GM23338 (cell line): Measurements from ENCODE around the gene DUSP11.
A peak's percentile ranks its signal among the peaks of the same experiment; 100 is the strongest.

Experiments
- CREB1 ChIP-seq: fragments of 250-450 bp; sonication (Bioruptor Pico); IDR thresholded peaks from 2 replicates; pipeline ENCODE4 v1.5.0; 2020; ENCODE audit warnings: low read depth, mild to moderate bottlenecking, moderate library complexity
- ETS1 ChIP-seq: IDR thresholded peaks from 2 replicates; pipeline ENCODE4 v1.6.1; 2016; ENCODE audit warnings: antibody characterized with exemption
- EZH2 ChIP-seq: fragments of 200-600 bp; sonication (generic); IDR thresholded peaks from one replicate; pipeline ENCODE4 v1.8.0; 2017; ENCODE audit warnings: antibody characterized with exemption, mild to moderate bottlenecking, low read depth; ENCODE audit not compliant: unreplicated experiment
- EZH2phosphoT487 ChIP-seq: fragments of 200-600 bp; sonication (generic); IDR thresholded peaks from one replicate; pipeline ENCODE4 v1.8.1; 2018; ENCODE audit warnings: antibody characterized with exemption; ENCODE audit not compliant: unreplicated experiment
- JUNB ChIP-seq: IDR thresholded peaks from one replicate; pipeline ENCODE4 v1.6.1; 2016; ENCODE audit warnings: antibody characterized with exemption; ENCODE audit not compliant: unreplicated experiment
- NANOG ChIP-seq: IDR thresholded peaks from 2 replicates; pipeline ENCODE4 v1.6.1; 2016; ENCODE audit warnings: antibody characterized with exemption, borderline replicate concordance
- POLR2AphosphoS5 ChIP-seq: IDR thresholded peaks from 2 replicates; pipeline ENCODE4 v1.6.1; 2016; ENCODE audit warnings: antibody characterized with exemption, low read depth
- REST ChIP-seq: IDR thresholded peaks from one replicate; pipeline ENCODE4 v1.6.1; 2018; ENCODE audit warnings: antibody characterized with exemption; ENCODE audit not compliant: unreplicated experiment
- STAT1 ChIP-seq: IDR thresholded peaks from one replicate; pipeline ENCODE4 v1.6.1; 2016; ENCODE audit warnings: antibody characterized with exemption; ENCODE audit not compliant: unreplicated experiment
- ZNF114 ChIP-seq: fragments of 250-450 bp; sonication (Bioruptor Pico); IDR thresholded peaks from 2 replicates; pipeline ENCODE4 v1.5.0; 2020; ENCODE audit warnings: mild to moderate bottlenecking, moderate library complexity
- TF ChIP-seq, protein P1 (sequence below), 2 experiments: fragments of 200-600 bp in 1 of 2; sonication (generic) in 1 of 2; conservative IDR thresholded peaks; 2 replicates each; pipeline versions ENCODE4 v1.5.1 to v1.6.1; 2016 to 2017; ENCODE audit warnings: antibody characterized with exemption in 2 of 2, low read depth in 2 of 2, mild to moderate bottlenecking in 2 of 2, moderate library complexity in 1 of 2

DNA sequence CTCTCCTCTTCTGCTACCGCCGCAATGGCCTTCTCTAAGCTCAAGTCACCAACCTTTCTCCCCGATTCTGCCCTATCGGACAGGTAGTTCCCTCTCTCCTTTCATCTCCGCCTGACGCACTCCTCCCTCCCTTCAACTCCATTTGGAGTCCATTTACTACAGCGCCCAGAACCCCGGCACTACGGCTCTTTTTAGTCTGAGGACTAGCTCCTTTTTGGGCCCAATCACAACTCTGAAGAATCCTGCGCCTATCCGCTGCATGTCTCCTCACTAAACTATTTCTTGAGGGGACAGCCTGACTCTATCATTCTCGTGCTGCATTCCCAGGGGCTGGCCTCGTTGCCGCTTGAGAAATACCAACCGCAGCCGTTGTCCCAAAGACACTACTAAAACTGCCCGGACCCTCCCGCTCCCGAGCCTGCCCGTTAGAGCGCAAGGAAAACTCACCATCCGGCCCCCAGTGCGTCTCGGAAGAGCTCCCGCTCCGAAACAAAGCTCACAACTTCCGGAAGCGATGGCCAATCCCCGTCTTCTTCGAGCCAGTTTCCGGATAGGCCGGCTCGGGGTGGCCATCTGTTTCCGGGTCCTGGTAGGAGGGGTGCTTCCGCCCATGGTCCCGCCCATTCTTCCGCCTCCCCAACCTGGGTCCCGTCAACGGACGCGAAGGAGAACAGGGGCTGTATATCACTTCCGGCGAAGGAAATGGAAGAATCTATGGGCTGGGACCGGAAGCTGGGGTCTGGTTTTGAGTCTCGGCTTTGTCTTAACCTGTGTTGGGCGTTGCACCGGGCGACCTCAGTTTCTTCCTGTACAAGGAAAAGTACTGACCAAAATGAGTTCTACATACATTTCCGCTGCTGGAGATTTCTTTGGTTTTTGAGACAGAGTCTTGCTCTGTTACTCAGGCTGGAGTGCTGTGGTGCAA is 42.8 kb downstream of the DUSP11 start, which contains the start of gene TPRKB:
- TF ChIP-seq, protein P1, sequence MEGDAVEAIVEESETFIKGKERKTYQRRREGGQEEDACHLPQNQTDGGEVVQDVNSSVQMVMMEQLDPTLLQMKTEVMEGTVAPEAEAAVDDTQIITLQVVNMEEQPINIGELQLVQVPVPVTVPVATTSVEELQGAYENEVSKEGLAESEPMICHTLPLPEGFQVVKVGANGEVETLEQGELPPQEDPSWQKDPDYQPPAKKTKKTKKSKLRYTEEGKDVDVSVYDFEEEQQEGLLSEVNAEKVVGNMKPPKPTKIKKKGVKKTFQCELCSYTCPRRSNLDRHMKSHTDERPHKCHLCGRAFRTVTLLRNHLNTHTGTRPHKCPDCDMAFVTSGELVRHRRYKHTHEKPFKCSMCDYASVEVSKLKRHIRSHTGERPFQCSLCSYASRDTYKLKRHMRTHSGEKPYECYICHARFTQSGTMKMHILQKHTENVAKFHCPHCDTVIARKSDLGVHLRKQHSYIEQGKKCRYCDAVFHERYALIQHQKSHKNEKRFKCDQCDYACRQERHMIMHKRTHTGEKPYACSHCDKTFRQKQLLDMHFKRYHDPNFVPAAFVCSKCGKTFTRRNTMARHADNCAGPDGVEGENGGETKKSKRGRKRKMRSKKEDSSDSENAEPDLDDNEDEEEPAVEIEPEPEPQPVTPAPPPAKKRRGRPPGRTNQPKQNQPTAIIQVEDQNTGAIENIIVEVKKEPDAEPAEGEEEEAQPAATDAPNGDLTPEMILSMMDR (conservative IDR thresholded peaks at IDR 0.05; ENCODE audit: low read depth in 2 of 2) = no peak
- TF ChIP-seq REST = no peak
- TF ChIP-seq CREB1 (CRISPR knock-in tag) = peak; percentile 64
- peak; percentile 96 for TF ChIP-seq ZNF114 (CRISPR knock-in tag)
- TF ChIP-seq STAT1 = no peak
- no peak for TF ChIP-seq JUNB
- TF ChIP-seq POLR2AphosphoS5 = peak; percentile 77
- no peak for TF ChIP-seq EZH2
- no peak for TF ChIP-seq NANOG
- no peak for TF ChIP-seq EZH2phosphoT487
- peak; percentile 90 for TF ChIP-seq ETS1
